Retinal pigment epithelial cell (primary cell): ENCODE results near the gene SLC35G3.
"Not testable (repeated sequence)": the region's sequence is repeated elsewhere in the genome, so short reads cannot be mapped to it uniquely, and the experiment has no call there.

Source experiments
- DNase-seq: peaks from one replicate; pipeline ENCODE4 v3.0.0-alpha.2; 2010; ENCODE audit warnings: low read depth
- H3K4me3 ChIP-seq: 2 replicates; pipeline ENCODE4 v1.5.1; 2011; ENCODE audit warnings: mild to moderate bottlenecking, low read length, control low read depth, moderate library complexity
- CTCF ChIP-seq: conservative IDR thresholded peaks from 2 replicates; pipeline ENCODE4 v1.5.1; 2011; ENCODE audit warnings: low read depth, low read length, control low read depth, inconsistent platforms

SLC35G3 gene

GRCh38 chr17:35210741-35211140 is 16.5 kb upstream of the SLC35G3 start:
- no peak overlapping the region for H3K4me3 ChIP-seq
- no peak for TF ChIP-seq CTCF
- DNase-seq, result no peak

GRCh38 chr17:35202582-35202981 is 8.4 kb upstream of the SLC35G3 start:
- H3K4me3 ChIP-seq, DNase-seq: not testable (repeated sequence)

- H3K4me3 ChIP-seq, DNase-seq: not testable (repeated sequence)
Measured at GRCh38 chr17:35195062-35195461, 869 bp upstream of the SLC35G3 start.

- H3K4me3 ChIP-seq, result no peak overlapping the region
- TF ChIP-seq CTCF, result no peak
- no peak for DNase-seq
Measured at GRCh38 chr17:35192708-35193107, 1.5 kb downstream of the SLC35G3 start.

GRCh38 chr17:35191001-35191695 is 3.0 kb downstream of the SLC35G3 start:
- TF ChIP-seq CTCF, result no peak
- DNase-seq, result no peak
- no peak overlapping the region for H3K4me3 ChIP-seq

GRCh38 chr17:35189291-35189690 is 4.9 kb downstream of the SLC35G3 start:
- DNase-seq, result no peak
- TF ChIP-seq CTCF, result no peak

GRCh38 chr17:35188111-35188510 is 6.1 kb downstream of the SLC35G3 start:
- TF ChIP-seq CTCF, result no peak
- no peak for DNase-seq

More at GRCh38 chr17:35189291-35189690, 4.9 kb downstream of the SLC35G3 start:
- no peak overlapping the region for H3K4me3 ChIP-seq

GRCh38 chr17:35187481-35187880 is 6.7 kb downstream of the SLC35G3 start:
- no peak for DNase-seq
- TF ChIP-seq CTCF, result no peak
- no peak overlapping the region for H3K4me3 ChIP-seq

More at GRCh38 chr17:35188111-35188510, 6.1 kb downstream of the SLC35G3 start:
- H3K4me3 ChIP-seq, result no peak overlapping the region
